Measurements from ENCODE around the gene CACNB1. TPM values are rescaled to one million over a fixed set of nuclear protein-coding genes. Genes with fewer than 3 reads are reported as not detected.

The CACNB1 gene
- polyA plus RNA-seq, 1 donor (not counting 4 experiments of a cell fraction or from before 2014, with no cell fraction given) = 4.0 TPM

GRCh38 chr17:39158623-39159022 lies 38.8 kb downstream of the CACNB1 start:
- Histone ChIP-seq H3K4me3 (ENCODE audit: control insufficient read depth in 2 of 3, extremely low read depth in 1 of 3, insufficient read depth in 2 of 3, low read depth in 1 of 3, low read length in 3 of 3) (no peak overlapping the region), H3K9me3 (ENCODE audit: control insufficient read depth, low read depth, low read length) (no peaks in the 10 kb centered on the region), H3K9me1 (ENCODE audit: control insufficient read depth, extremely low read depth, insufficient read depth, low read length) (no peaks in the 10 kb centered on the region), H3K4me1 (ENCODE audit: control insufficient read depth, extremely low read depth, insufficient read depth, low read length) (peaks cover 2% of the 10 kb centered on the region), H4K20me1 (ENCODE audit: control insufficient read depth, extremely low read depth, insufficient read depth, low read length) (no peaks in the 10 kb centered on the region), H3K27ac (ENCODE audit: control insufficient read depth, insufficient read depth, low read length) (no peak overlapping the region), H3K36me3 (ENCODE audit: control insufficient read depth in 2 of 2, extremely low read depth in 1 of 2, insufficient read depth in 2 of 2, low read length in 2 of 2) (no peaks in the 10 kb centered on the region), H3K9ac (ENCODE audit: control insufficient read depth, extremely low read depth, insufficient read depth, low read length) (no peak overlapping the region), H3K27me3 (ENCODE audit: control insufficient read depth, extremely low read depth, insufficient read depth, low read length) (peaks cover 5% of the 10 kb centered on the region), H2AFZ (ENCODE audit: control insufficient read depth, low read length) (no peak overlapping the region), H3K4me2 (ENCODE audit: control insufficient read depth, extremely low read depth, insufficient read depth, low read depth, low read length) (no peak overlapping the region), H3K79me2 (ENCODE audit: control insufficient read depth, insufficient read depth, low read length) (no peaks in the 10 kb centered on the region)
- DNase-seq (ENCODE audit: low read depth, low spot score) = no peak
- dilution Hi-C loops (cut with MboI; ENCODE audit: extremely low pct_ligation_motif_present, low sequenced_read_pairs) = no loop called here
- TF ChIP-seq, protein P1, sequence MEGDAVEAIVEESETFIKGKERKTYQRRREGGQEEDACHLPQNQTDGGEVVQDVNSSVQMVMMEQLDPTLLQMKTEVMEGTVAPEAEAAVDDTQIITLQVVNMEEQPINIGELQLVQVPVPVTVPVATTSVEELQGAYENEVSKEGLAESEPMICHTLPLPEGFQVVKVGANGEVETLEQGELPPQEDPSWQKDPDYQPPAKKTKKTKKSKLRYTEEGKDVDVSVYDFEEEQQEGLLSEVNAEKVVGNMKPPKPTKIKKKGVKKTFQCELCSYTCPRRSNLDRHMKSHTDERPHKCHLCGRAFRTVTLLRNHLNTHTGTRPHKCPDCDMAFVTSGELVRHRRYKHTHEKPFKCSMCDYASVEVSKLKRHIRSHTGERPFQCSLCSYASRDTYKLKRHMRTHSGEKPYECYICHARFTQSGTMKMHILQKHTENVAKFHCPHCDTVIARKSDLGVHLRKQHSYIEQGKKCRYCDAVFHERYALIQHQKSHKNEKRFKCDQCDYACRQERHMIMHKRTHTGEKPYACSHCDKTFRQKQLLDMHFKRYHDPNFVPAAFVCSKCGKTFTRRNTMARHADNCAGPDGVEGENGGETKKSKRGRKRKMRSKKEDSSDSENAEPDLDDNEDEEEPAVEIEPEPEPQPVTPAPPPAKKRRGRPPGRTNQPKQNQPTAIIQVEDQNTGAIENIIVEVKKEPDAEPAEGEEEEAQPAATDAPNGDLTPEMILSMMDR (optimal IDR thresholded peaks at IDR 0.05 in 1 of 3, IDR thresholded peaks at IDR 0.05 in 1 of 3, conservative IDR thresholded peaks at IDR 0.05 in 1 of 3; ENCODE audit: extremely low read depth in 1 of 3, insufficient read depth in 2 of 3, low read length in 3 of 3) = no peak
- TF ChIP-seq EZH2 (IDR thresholded peaks at IDR 0.05; ENCODE audit: low read length) = no peak
- no peak for FAIRE-seq

DNA sequence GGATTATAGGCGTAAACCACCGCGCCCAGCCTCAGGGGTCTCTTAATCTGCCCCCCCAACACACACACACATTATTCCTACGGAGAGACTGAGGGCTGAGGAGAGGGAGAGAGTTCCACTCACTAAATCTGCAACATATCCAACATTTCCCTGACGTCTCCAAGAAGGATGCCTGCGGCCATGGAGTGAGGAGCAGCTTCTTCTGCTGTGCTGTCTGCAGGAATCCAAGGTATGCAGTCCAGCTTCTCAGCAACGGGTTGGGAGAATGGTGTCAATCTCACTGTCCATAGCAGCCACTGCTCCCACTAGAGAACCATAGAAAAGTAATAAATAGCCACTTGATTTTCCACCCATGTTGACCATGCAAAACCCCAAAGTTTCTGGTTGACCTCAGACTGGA lies 41.0 kb downstream of the CACNB1 start:
- Histone ChIP-seq H3K27ac (ENCODE audit: control insufficient read depth, insufficient read depth, low read length) (no peak overlapping the region), H3K27me3 (ENCODE audit: control insufficient read depth, extremely low read depth, insufficient read depth, low read length) (peaks cover 9% of the 10 kb centered on the region), H3K9me1 (ENCODE audit: control insufficient read depth, extremely low read depth, insufficient read depth, low read length) (no peaks in the 10 kb centered on the region), H2AFZ (ENCODE audit: control insufficient read depth, low read length) (no peak overlapping the region), H3K9me3 (ENCODE audit: control insufficient read depth, low read depth, low read length) (no peaks in the 10 kb centered on the region), H3K4me3 (ENCODE audit: control insufficient read depth in 2 of 3, extremely low read depth in 1 of 3, insufficient read depth in 2 of 3, low read depth in 1 of 3, low read length in 3 of 3) (no peak overlapping the region), H3K4me2 (ENCODE audit: control insufficient read depth, extremely low read depth, insufficient read depth, low read depth, low read length) (no peak overlapping the region), H4K20me1 (ENCODE audit: control insufficient read depth, extremely low read depth, insufficient read depth, low read length) (no peaks in the 10 kb centered on the region), H3K9ac (ENCODE audit: control insufficient read depth, extremely low read depth, insufficient read depth, low read length) (no peak overlapping the region), H3K36me3 (ENCODE audit: control insufficient read depth in 2 of 2, extremely low read depth in 1 of 2, insufficient read depth in 2 of 2, low read length in 2 of 2) (no peaks in the 10 kb centered on the region), H3K79me2 (ENCODE audit: control insufficient read depth, insufficient read depth, low read length) (no peaks in the 10 kb centered on the region), H3K4me1 (ENCODE audit: control insufficient read depth, extremely low read depth, insufficient read depth, low read length) (peaks cover 18% of the 10 kb centered on the region)
- dilution Hi-C loops (cut with MboI; ENCODE audit: extremely low pct_ligation_motif_present, low sequenced_read_pairs) = no loop called here
- FAIRE-seq = no peak
- no peak for DNase-seq (ENCODE audit: low read depth, low spot score)
- no peak for TF ChIP-seq EZH2 (IDR thresholded peaks at IDR 0.05; ENCODE audit: low read length)
- TF ChIP-seq, protein P1 (optimal IDR thresholded peaks at IDR 0.05 in 1 of 3, IDR thresholded peaks at IDR 0.05 in 1 of 3, conservative IDR thresholded peaks at IDR 0.05 in 1 of 3; ENCODE audit: extremely low read depth in 1 of 3, insufficient read depth in 2 of 3, low read length in 3 of 3) = no peak

Data from keratinocyte (primary cell).